CD8-positive, alpha-beta memory T cell (primary cell): Measurements from ENCODE around the gene NAPB. TPM values are rescaled to one million over a fixed set of nuclear protein-coding genes. Genes with fewer than 3 reads are reported as not detected.

Source experiments
- CTCF ChIA-PET: fragments of 350-600 bp; sonication (Branson Sonifier 250); formaldehyde crosslinking; loops from one replicate; lab custom pipeline; 2021; ENCODE audit warnings: antibody characterized with exemption; lab: Charles Lee
- POLR2A ChIA-PET: fragments of 350-600 bp; sonication (Branson Sonifier 250); formaldehyde crosslinking; loops from one replicate; lab custom pipeline; 2021; ENCODE audit warnings: antibody characterized with exemption; lab: Charles Lee
- DNase-seq, 5 donors: peaks; one replicate each; pipeline versions ENCODE4 v3.0.0 to v3.0.0-alpha.2; 2020 to 2022; ENCODE audit warnings: mixed read lengths in 1 of 5
- H3K27ac ChIP-seq: one replicate; pipeline ENCODE4 v1.7.0; 2013; ENCODE audit warnings: low read depth, mild to moderate bottlenecking, low read length, moderate library complexity
- H3K27me3 ChIP-seq: 2 replicates; pipeline ENCODE4 v1.7.0; 2013; ENCODE audit warnings: low read length, mild to moderate bottlenecking; ENCODE audit not compliant: insufficient read depth, poor library complexity, severe bottlenecking
- H3K36me3 ChIP-seq: 2 replicates; pipeline ENCODE4 v1.7.0; 2013; ENCODE audit warnings: mild to moderate bottlenecking, low read length, moderate library complexity; ENCODE audit not compliant: insufficient read depth
- H3K4me1 ChIP-seq: 2 replicates; pipeline ENCODE4 v1.7.0; 2013; ENCODE audit warnings: mild to moderate bottlenecking, low read length, moderate library complexity; ENCODE audit not compliant: insufficient read depth
- H3K4me3 ChIP-seq: 2 replicates; pipeline ENCODE4 v1.7.0; 2013; ENCODE audit warnings: mild to moderate bottlenecking, low read length
- H3K9me3 ChIP-seq: 2 replicates; pipeline ENCODE4 v1.7.0; 2013; ENCODE audit warnings: mild to moderate bottlenecking, low read length
- H3K27ac Mint-ChIP-seq, 8 donors: one replicate each; pipeline ENCODE4 v1.8.0; 2020 to 2021; ENCODE audit warnings: mixed read lengths in 8 of 8, mild to moderate bottlenecking in 6 of 8, inconsistent platforms in 3 of 8, moderate library complexity in 3 of 8
- H3K27me3 Mint-ChIP-seq, 2 donors: one replicate each; pipeline ENCODE4 v1.8.0; 2020 to 2021; ENCODE audit warnings: mixed read lengths in 2 of 2, mild to moderate bottlenecking in 1 of 2, moderate library complexity in 1 of 2
- H3K36me3 Mint-ChIP-seq, 3 donors: one replicate each; pipeline ENCODE4 v1.8.0; 2020 to 2021; ENCODE audit warnings: mixed read lengths in 3 of 3, inconsistent platforms in 1 of 3, mild to moderate bottlenecking in 1 of 3
- H3K4me1 Mint-ChIP-seq, 3 donors: one replicate each; pipeline ENCODE4 v1.8.0; 2020 to 2021; ENCODE audit warnings: mixed read lengths in 3 of 3, inconsistent platforms in 1 of 3, mild to moderate bottlenecking in 1 of 3
- H3K4me3 Mint-ChIP-seq, 7 donors: one replicate each; pipeline ENCODE4 v1.8.0; 2020 to 2021; ENCODE audit warnings: mixed read lengths in 7 of 7, mild to moderate bottlenecking in 6 of 7, moderate library complexity in 4 of 7, inconsistent platforms in 2 of 7
- H3K9me3 Mint-ChIP-seq, 5 donors: one replicate each; pipeline ENCODE4 v1.8.0; 2020 to 2022; ENCODE audit warnings: mixed read lengths in 5 of 5, mild to moderate bottlenecking in 3 of 5, moderate library complexity in 2 of 5, inconsistent platforms in 1 of 5
- polyA plus RNA-seq: library from polyadenylated mRNA; unstranded; fragments of 300-500 nt; fragmentation: Illumina TruSeq; gene quantifications from one replicate; pipeline ENCODE4 v1.2.3, GENCODE V29; 2021
- total RNA-seq, 2 experiments: library from RNA; stranded (reverse); gene quantifications; one replicate each; pipeline ENCODE4 v1.2.3, GENCODE V29; 2021

The NAPB gene
- total and polyA plus RNA-seq, 3 experiments from 2014 or later = 5.2 to 7.6 (median 7.4) TPM

GRCh38 chr20:23446505-23446904, 25.2 kb upstream of the NAPB start:
- no peaks in the 10 kb centered on the region for H3K27me3 ChIP-seq
- no peak overlapping the region for H3K4me3 Mint-ChIP-seq
- no peaks in the 10 kb centered on the region for H3K36me3 Mint-ChIP-seq
- POLR2A ChIA-PET = no interaction called here
- H3K4me1 ChIP-seq = no peaks in the 10 kb centered on the region
- H3K36me3 ChIP-seq = no peaks in the 10 kb centered on the region
- no peak for DNase-seq
- peak overlapping the region in 1 of 8 donors; percentile 58 for H3K27ac Mint-ChIP-seq
- no peak overlapping the region for H3K4me3 ChIP-seq
- H3K4me1 Mint-ChIP-seq = peaks cover 7 to 14% (median 8%) of the 10 kb centered on the region in 3 donors
- H3K27me3 Mint-ChIP-seq = peaks cover 0 to 3% of the 10 kb centered on the region in 2 donors
- H3K9me3 Mint-ChIP-seq = no peaks in the 10 kb centered on the region
- H3K27ac ChIP-seq = no peak overlapping the region
- CTCF ChIA-PET = interaction anchor here (1.5 kb wide), 1 partner anchor 10 kb away, joined by 5 read pairs; no protein-coding TSS in a partner anchor
- no peaks in the 10 kb centered on the region for H3K9me3 ChIP-seq

GRCh38 chr20:23445596-23446217, 24.4 kb upstream of the NAPB start:
- Mint-ChIP-seq H3K27ac (peak overlapping the region in 2 of 8 donors; percentile 11 to 82), H3K27me3 (peaks cover 0 to 2% of the 10 kb centered on the region in 2 donors), H3K9me3 (no peaks in the 10 kb centered on the region), H3K4me3 (no peak overlapping the region), H3K4me1 (peaks cover 7 to 14% (median 8%) of the 10 kb centered on the region in 3 donors), H3K36me3 (no peaks in the 10 kb centered on the region)
- no peaks in the 10 kb centered on the region for H3K4me1 ChIP-seq
- H3K36me3 ChIP-seq = no peaks in the 10 kb centered on the region
- H3K4me3 ChIP-seq = no peak overlapping the region
- no peak for DNase-seq
- CTCF ChIA-PET = no interaction called here
- POLR2A ChIA-PET = no interaction called here
- H3K27me3 ChIP-seq = no peaks in the 10 kb centered on the region
- no peaks in the 10 kb centered on the region for H3K9me3 ChIP-seq
- H3K27ac ChIP-seq = no peak overlapping the region

GRCh38 chr20:23444859-23445258, 23.6 kb upstream of the NAPB start:
- Histone ChIP-seq H3K36me3 (no peaks in the 10 kb centered on the region), H3K27ac (no peak overlapping the region), H3K27me3 (no peaks in the 10 kb centered on the region), H3K4me3 (no peak overlapping the region), H3K9me3 (no peaks in the 10 kb centered on the region), H3K4me1 (no peaks in the 10 kb centered on the region)
- H3K4me3 Mint-ChIP-seq = no peak overlapping the region
- peak overlapping the region in 1 of 8 donors; percentile 4 for H3K27ac Mint-ChIP-seq
- H3K9me3 Mint-ChIP-seq = no peaks in the 10 kb centered on the region
- ChIA-PET CTCF (no interaction called here), POLR2A (no interaction called here)
- peaks cover 7 to 11% (median 7%) of the 10 kb centered on the region in 3 donors for H3K4me1 Mint-ChIP-seq
- no peaks in the 10 kb centered on the region for H3K36me3 Mint-ChIP-seq
- DNase-seq = no peak
- H3K27me3 Mint-ChIP-seq = peaks cover 0 to 2% of the 10 kb centered on the region in 2 donors

- H3K27ac Mint-ChIP-seq = peak overlapping the region in 1 of 8 donors; percentile 23
- CTCF ChIA-PET = interaction anchor here (0.7 to 3.9 kb wide), 21 partner anchors 8 to 169 kb away, joined by 3 to 22 read pairs (median 4); partner anchors contain the start of genes CST11 and NAPB
- no peak overlapping the region for H3K4me3 Mint-ChIP-seq
- peaks cover 0 to 2% of the 10 kb centered on the region in 2 donors for H3K27me3 Mint-ChIP-seq
- H3K27ac ChIP-seq = no peak overlapping the region
- no peaks in the 10 kb centered on the region for H3K27me3 ChIP-seq
- no peak overlapping the region for H3K4me3 ChIP-seq
- POLR2A ChIA-PET = no interaction called here
- H3K9me3 Mint-ChIP-seq = no peaks in the 10 kb centered on the region
- H3K36me3 ChIP-seq = no peaks in the 10 kb centered on the region
- H3K4me1 ChIP-seq = no peaks in the 10 kb centered on the region
- no peaks in the 10 kb centered on the region for H3K36me3 Mint-ChIP-seq
- DNase-seq = no peak
- no peaks in the 10 kb centered on the region for H3K9me3 ChIP-seq
- H3K4me1 Mint-ChIP-seq = peaks cover 0 to 4% (median 0%) of the 10 kb centered on the region in 3 donors
These were observed 21.1 kb upstream of the NAPB start for GRCh38 chr20:23442436-23442835.

GRCh38 chr20:23441850-23442313, 20.6 kb upstream of the NAPB start:
- no peak overlapping the region for H3K4me3 Mint-ChIP-seq
- POLR2A ChIA-PET = no interaction called here
- H3K27me3 Mint-ChIP-seq = peaks cover 0 to 2% of the 10 kb centered on the region in 2 donors

GRCh38 chr20:23440004-23440403, 18.7 kb upstream of the NAPB start:
- Mint-ChIP-seq H3K4me3 (no peak overlapping the region), H3K36me3 (no peaks in the 10 kb centered on the region), H3K27ac (no peak overlapping the region), H3K27me3 (peaks cover 0 to 2% of the 10 kb centered on the region in 2 donors), H3K4me1 (peaks cover 0 to 4% (median 0%) of the 10 kb centered on the region in 3 donors), H3K9me3 (no peaks in the 10 kb centered on the region)
- Histone ChIP-seq H3K27ac (no peak overlapping the region), H3K36me3 (no peaks in the 10 kb centered on the region), H3K4me1 (no peaks in the 10 kb centered on the region), H3K4me3 (no peak overlapping the region), H3K9me3 (no peaks in the 10 kb centered on the region), H3K27me3 (no peaks in the 10 kb centered on the region)
- DNase-seq = no peak
- CTCF ChIA-PET = interaction anchor here (1.1 to 1.7 kb wide), 2 partner anchors 90 to 168 kb away, joined by 3 to 5 read pairs; no protein-coding TSS in a partner anchor
- POLR2A ChIA-PET = no interaction called here

More at GRCh38 chr20:23441850-23442313, 20.6 kb upstream of the NAPB start:
- no peak overlapping the region for H3K27ac Mint-ChIP-seq
- no peaks in the 10 kb centered on the region for H3K9me3 Mint-ChIP-seq
- CTCF ChIA-PET = interaction anchor here (0.7 to 3.9 kb wide), 20 partner anchors 8 to 170 kb away, joined by 3 to 22 read pairs (median 4); partner anchors contain the start of genes CST11 and NAPB
- Histone ChIP-seq H3K4me1 (no peaks in the 10 kb centered on the region), H3K9me3 (no peaks in the 10 kb centered on the region), H3K27ac (no peak overlapping the region), H3K4me3 (no peak overlapping the region), H3K36me3 (no peaks in the 10 kb centered on the region), H3K27me3 (no peaks in the 10 kb centered on the region)
- H3K4me1 Mint-ChIP-seq = peaks cover 0 to 4% (median 0%) of the 10 kb centered on the region in 3 donors
- H3K36me3 Mint-ChIP-seq = no peaks in the 10 kb centered on the region
- DNase-seq = peak; percentile 41 to 73 (median 47)

GRCh38 chr20:23438661-23439060, 17.4 kb upstream of the NAPB start:
- peaks cover 0 to 2% of the 10 kb centered on the region in 2 donors for H3K27me3 Mint-ChIP-seq
- no peaks in the 10 kb centered on the region for H3K9me3 ChIP-seq

More at GRCh38 chr20:23438661-23439060, 17.4 kb upstream of the NAPB start:
- H3K4me3 ChIP-seq = no peak overlapping the region
- Mint-ChIP-seq H3K4me3 (no peak overlapping the region), H3K9me3 (no peaks in the 10 kb centered on the region), H3K4me1 (peaks cover 0 to 4% (median 0%) of the 10 kb centered on the region in 3 donors), H3K36me3 (no peaks in the 10 kb centered on the region), H3K27ac (no peak overlapping the region)
- H3K27ac ChIP-seq = no peak overlapping the region
- no peaks in the 10 kb centered on the region for H3K27me3 ChIP-seq
- ChIA-PET POLR2A (no interaction called here), CTCF (no interaction called here)
- no peaks in the 10 kb centered on the region for H3K36me3 ChIP-seq
- no peak for DNase-seq
- no peaks in the 10 kb centered on the region for H3K4me1 ChIP-seq
